Neural progenitor cell (in vitro differentiated cells): ENCODE measurements around the gene PDE6D. TPM values are rescaled to one million over a fixed set of nuclear protein-coding genes. Genes with fewer than 3 reads are reported as not detected.

Experiments
- DNase-seq: peaks from one replicate; pipeline ENCODE4 v3.0.0-alpha.2; 2016; ENCODE audit warnings: low spot score
- H2AFZ ChIP-seq: fragments of 200-600 bp; sonication (generic); replicated peaks from 2 replicates; pipeline ENCODE4 v1.6.1; 2016; ENCODE audit warnings: antibody characterized with exemption
- H3F3A ChIP-seq: fragments of 200-600 bp; sonication (generic); 2 replicates; pipeline ENCODE4 v1.6.1; 2016; ENCODE audit warnings: antibody characterized with exemption, low read depth
- H3K27ac ChIP-seq: fragments of 200-600 bp; sonication (generic); 2 replicates; pipeline ENCODE4 v1.5.1; 2016; ENCODE audit warnings: mild to moderate bottlenecking
- H3K27me3 ChIP-seq: fragments of 200-600 bp; sonication (generic); 2 replicates; pipeline ENCODE4 v1.6.1; 2016; ENCODE audit warnings: mild to moderate bottlenecking, moderate library complexity
- H3K36me3 ChIP-seq: fragments of 200-600 bp; sonication (generic); 2 replicates; pipeline ENCODE4 v1.5.1; 2016
- H3K4me1 ChIP-seq: fragments of 200-600 bp; sonication (generic); 2 replicates; pipeline ENCODE4 v1.6.1; 2016; ENCODE audit warnings: mixed run types
- H3K4me2 ChIP-seq: fragments of 200-600 bp; sonication (generic); 2 replicates; pipeline ENCODE4 v1.6.1; 2016
- H3K4me3 ChIP-seq: fragments of 200-600 bp; sonication (generic); 2 replicates; pipeline ENCODE4 v1.5.1; 2016
- H3K79me2 ChIP-seq: fragments of 200-600 bp; sonication (generic); 2 replicates; pipeline ENCODE4 v1.6.1; 2016; ENCODE audit warnings: low read depth
- H3K9ac ChIP-seq: fragments of 200-600 bp; sonication (generic); 2 replicates; pipeline ENCODE4 v1.6.1; 2016
- H3K9me3 ChIP-seq: fragments of 200-600 bp; sonication (generic); 2 replicates; pipeline ENCODE4 v1.5.1; 2016; ENCODE audit warnings: low read depth
- H4K20me1 ChIP-seq: fragments of 200-600 bp; sonication (generic); 2 replicates; pipeline ENCODE4 v1.6.1; 2016; ENCODE audit warnings: low read depth
- H3K27ac Mint-ChIP-seq: 3 replicates; pipeline ENCODE4 v1.8.0; 2021; ENCODE audit warnings: mixed read lengths
- H3K27me3 Mint-ChIP-seq: 2 replicates; pipeline ENCODE4 v1.8.0; 2022; ENCODE audit warnings: low read depth, mild to moderate bottlenecking, inconsistent platforms, moderate library complexity, mixed read lengths; ENCODE audit not compliant: insufficient read depth
- H3K36me3 Mint-ChIP-seq: 3 replicates; pipeline ENCODE4 v1.8.0; 2021; ENCODE audit warnings: mixed read lengths
- H3K4me1 Mint-ChIP-seq: 3 replicates; pipeline ENCODE4 v1.8.0; 2021; ENCODE audit warnings: mixed read lengths
- H3K4me3 Mint-ChIP-seq: 3 replicates; pipeline ENCODE4 v1.8.0; 2021; ENCODE audit warnings: mild to moderate bottlenecking, moderate library complexity, mixed read lengths
- H3K9me3 Mint-ChIP-seq: 3 replicates; pipeline ENCODE4 v1.8.0; 2020; ENCODE audit warnings: mixed read lengths
- EZH2 ChIP-seq: fragments of 200-600 bp; sonication (generic); IDR thresholded peaks from 2 replicates; pipeline ENCODE4 v1.6.1; 2017; ENCODE audit warnings: antibody characterized with exemption, mild to moderate bottlenecking, moderate library complexity
- EZH2phosphoT487 ChIP-seq: fragments of 200-600 bp; sonication (generic); IDR thresholded peaks from 2 replicates; pipeline ENCODE4 v1.6.1; 2017; ENCODE audit warnings: antibody characterized with exemption
- total RNA-seq: library from RNA; depleted of rRNA; stranded (reverse); fragments of >200 nt; gene quantifications from 2 replicates; pipeline ENCODE4 v1.2.3, GENCODE V29; 2015; ENCODE audit warnings: low replicate concordance
- TF ChIP-seq, protein P1 (sequence below): fragments of 200-600 bp; sonication (generic); IDR thresholded peaks from 2 replicates; pipeline ENCODE4 v1.5.1; 2017; ENCODE audit warnings: antibody characterized with exemption, mild to moderate bottlenecking

Gene PDE6D
- total RNA-seq, 1 donor from 2014 or later, result 52.6 TPM

DNA sequence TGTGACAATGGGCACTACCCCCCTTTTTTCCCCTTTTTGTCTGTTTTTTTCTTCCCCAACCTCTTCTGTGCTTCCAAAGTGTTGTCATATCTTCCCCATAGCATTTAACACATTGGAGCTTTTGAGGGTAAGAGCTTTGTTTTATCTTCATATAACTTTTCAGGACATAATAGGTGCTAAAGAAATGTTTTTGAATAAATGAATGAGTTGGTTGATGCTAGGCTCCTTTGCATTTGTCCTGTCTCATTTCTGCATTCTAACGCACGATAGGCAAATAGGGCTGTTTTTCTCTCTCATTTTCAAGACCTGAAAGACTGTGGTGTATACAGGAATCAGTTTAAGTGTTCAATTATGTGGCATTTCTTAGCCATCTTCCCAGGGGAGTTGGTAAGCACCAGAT lies 4.3 kb upstream of the PDE6D start:
- H3K9me3 ChIP-seq, result no peaks in the 10 kb centered on the region
- peak overlapping the region; percentile 99 for H3K27ac Mint-ChIP-seq
- peaks cover 4% of the 10 kb centered on the region for H3K36me3 Mint-ChIP-seq
- no peak overlapping the region for H2AFZ ChIP-seq
- peaks cover 28% of the 10 kb centered on the region for H3K4me1 ChIP-seq
- peak overlapping the region; percentile 90 for H3K4me3 ChIP-seq
- no peak for TF ChIP-seq EZH2
- TF ChIP-seq EZH2phosphoT487, result no peak
- TF ChIP-seq, protein P1, sequence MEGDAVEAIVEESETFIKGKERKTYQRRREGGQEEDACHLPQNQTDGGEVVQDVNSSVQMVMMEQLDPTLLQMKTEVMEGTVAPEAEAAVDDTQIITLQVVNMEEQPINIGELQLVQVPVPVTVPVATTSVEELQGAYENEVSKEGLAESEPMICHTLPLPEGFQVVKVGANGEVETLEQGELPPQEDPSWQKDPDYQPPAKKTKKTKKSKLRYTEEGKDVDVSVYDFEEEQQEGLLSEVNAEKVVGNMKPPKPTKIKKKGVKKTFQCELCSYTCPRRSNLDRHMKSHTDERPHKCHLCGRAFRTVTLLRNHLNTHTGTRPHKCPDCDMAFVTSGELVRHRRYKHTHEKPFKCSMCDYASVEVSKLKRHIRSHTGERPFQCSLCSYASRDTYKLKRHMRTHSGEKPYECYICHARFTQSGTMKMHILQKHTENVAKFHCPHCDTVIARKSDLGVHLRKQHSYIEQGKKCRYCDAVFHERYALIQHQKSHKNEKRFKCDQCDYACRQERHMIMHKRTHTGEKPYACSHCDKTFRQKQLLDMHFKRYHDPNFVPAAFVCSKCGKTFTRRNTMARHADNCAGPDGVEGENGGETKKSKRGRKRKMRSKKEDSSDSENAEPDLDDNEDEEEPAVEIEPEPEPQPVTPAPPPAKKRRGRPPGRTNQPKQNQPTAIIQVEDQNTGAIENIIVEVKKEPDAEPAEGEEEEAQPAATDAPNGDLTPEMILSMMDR, result no peak
- peaks cover 38% of the 10 kb centered on the region for H3K4me1 Mint-ChIP-seq
- H3K27ac ChIP-seq, result peak overlapping the region; percentile 92
- DNase-seq, result no peak
- peak overlapping the region; percentile 97 for H3K4me2 ChIP-seq
- H4K20me1 ChIP-seq, result peaks cover 26% of the 10 kb centered on the region
- H3K9ac ChIP-seq, result peak overlapping the region; percentile 78
- peaks cover 27% of the 10 kb centered on the region for H3F3A ChIP-seq
- peak overlapping the region; percentile 89 for H3K4me3 Mint-ChIP-seq
- peaks cover 7% of the 10 kb centered on the region for H3K36me3 ChIP-seq
- peaks cover 85% of the 10 kb centered on the region for H3K79me2 ChIP-seq
- H3K27me3 ChIP-seq, result no peaks in the 10 kb centered on the region
- peaks cover 4% of the 10 kb centered on the region for H3K27me3 Mint-ChIP-seq
- no peaks in the 10 kb centered on the region for H3K9me3 Mint-ChIP-seq

DNA sequence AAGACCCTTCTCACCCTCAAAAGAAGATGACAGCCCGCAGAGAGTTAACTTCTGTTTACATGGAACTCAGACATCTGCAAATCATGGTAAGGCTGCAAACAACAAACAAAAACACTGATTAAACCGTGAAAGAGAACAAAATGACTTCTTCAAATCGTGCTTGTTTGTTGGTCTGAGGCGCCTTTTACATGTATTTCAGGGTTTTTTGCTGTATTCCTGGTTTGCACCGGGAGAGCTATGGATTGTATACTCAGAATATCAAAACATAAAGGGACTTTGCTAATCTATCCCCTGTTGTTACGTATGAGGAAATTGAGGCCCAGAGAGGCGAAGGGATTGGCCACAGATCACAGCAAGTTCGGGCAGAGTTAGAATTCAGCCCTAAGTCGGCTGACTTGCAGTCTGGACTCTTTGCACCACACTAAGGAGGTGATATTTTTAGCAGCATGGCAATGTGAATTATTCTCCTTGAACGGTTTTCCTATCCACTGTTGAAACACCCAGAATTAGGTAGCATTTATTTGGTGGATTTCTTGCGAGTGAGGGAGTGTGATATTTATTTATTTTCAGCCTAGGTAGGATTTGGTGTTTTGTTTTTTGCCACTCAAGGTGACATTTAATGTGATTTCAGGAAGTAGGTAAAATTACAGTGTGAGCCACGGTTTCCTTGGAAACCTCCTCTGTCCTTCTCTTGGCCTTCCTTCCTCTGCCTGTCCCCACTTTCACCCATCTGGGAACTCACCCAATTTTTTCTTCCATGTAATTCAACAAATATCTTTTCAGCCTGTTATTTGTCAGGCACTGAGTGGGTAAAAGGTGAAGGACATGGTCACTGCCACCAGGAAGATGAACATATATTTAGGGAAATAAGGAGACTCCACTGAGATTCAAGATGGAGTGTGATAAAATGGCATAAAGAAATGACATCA lies 980 bp upstream of the PDE6D start:
- H3K36me3 ChIP-seq, result no peaks in the 10 kb centered on the region
- peak overlapping the region; percentile 80 for H3K4me3 ChIP-seq
- H3K9me3 Mint-ChIP-seq, result no peaks in the 10 kb centered on the region
- peaks cover 24% of the 10 kb centered on the region for H3K4me1 ChIP-seq
- H3K4me1 Mint-ChIP-seq, result peaks cover 40% of the 10 kb centered on the region
- H2AFZ ChIP-seq, result peak overlapping the region; percentile 90
- DNase-seq, result no peak
- no peak overlapping the region for H3K27ac ChIP-seq
- H3K9ac ChIP-seq, result peak overlapping the region; percentile 34
- peak overlapping the region; percentile 95 for H3K4me3 Mint-ChIP-seq
- TF ChIP-seq, protein P1, result no peak
- TF ChIP-seq EZH2, result no peak
- no peak for TF ChIP-seq EZH2phosphoT487
- H3F3A ChIP-seq, result peaks cover 27% of the 10 kb centered on the region
- peak overlapping the region; percentile 70 for H3K27ac Mint-ChIP-seq
- H3K27me3 Mint-ChIP-seq, result peaks cover 4% of the 10 kb centered on the region
- no peaks in the 10 kb centered on the region for H3K27me3 ChIP-seq
- H3K79me2 ChIP-seq, result peaks cover 81% of the 10 kb centered on the region
- no peaks in the 10 kb centered on the region for H3K9me3 ChIP-seq
- H3K36me3 Mint-ChIP-seq, result peaks cover 2% of the 10 kb centered on the region
- peaks cover 30% of the 10 kb centered on the region for H4K20me1 ChIP-seq
- H3K4me2 ChIP-seq, result peak overlapping the region; percentile 91

DNA sequence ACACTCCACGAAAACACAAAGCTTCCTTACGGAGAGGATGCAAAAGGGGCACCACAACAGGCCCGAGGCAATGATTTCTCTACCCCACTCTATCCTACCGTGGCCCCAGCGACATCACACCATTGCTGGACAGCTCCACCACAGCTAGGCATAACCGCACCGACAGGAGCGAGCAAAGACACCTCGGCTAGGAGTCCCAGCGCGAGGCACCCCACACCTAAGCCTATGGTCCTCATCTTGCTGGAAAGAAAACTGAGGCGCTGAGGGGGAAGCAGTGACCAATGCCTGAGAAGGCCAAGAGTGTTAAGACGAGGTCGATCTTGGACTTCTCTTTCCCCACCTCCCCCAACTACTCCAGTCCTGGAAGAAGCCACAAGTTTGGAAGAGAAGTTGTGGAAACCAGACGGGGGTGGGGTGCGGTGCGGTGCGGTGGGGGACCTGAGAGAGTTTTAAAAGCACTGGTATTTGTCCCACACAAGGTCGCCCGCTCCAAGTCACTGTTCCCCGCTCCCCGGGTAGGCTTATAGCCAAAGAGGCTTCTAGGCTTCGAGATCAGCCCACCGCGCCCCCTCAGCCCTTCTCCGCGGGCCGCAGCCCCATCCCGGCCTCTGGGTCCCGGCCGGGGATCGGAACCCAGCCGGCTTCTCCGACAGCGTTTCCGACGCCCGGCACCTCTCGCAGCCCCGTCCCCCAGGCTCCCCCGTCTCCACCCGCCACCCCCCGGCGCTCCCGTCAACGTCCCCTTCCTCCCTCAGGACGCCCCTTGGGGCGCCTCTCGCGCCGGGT lies 766 bp downstream of the PDE6D start:
- Mint-ChIP-seq H3K9me3 (no peaks in the 10 kb centered on the region), H3K27me3 (peaks cover 4% of the 10 kb centered on the region), H3K27ac (no peak overlapping the region), H3K4me1 (peaks cover 32% of the 10 kb centered on the region), H3K4me3 (peak overlapping the region; percentile 95), H3K36me3 (peaks cover 2% of the 10 kb centered on the region)
- Histone ChIP-seq H3K9me3 (no peaks in the 10 kb centered on the region), H4K20me1 (peaks cover 38% of the 10 kb centered on the region), H3K36me3 (no peaks in the 10 kb centered on the region), H3K79me2 (peaks cover 79% of the 10 kb centered on the region), H3K27me3 (no peaks in the 10 kb centered on the region), H3K27ac (no peak overlapping the region), H3K4me1 (peaks cover 16% of the 10 kb centered on the region), H3F3A (peaks cover 10% of the 10 kb centered on the region), H2AFZ (peak overlapping the region; percentile 94), H3K4me3 (peak overlapping the region; percentile 80), H3K9ac (peak overlapping the region; percentile 23), H3K4me2 (peak overlapping the region; percentile 91)
- peak; percentile 69 for DNase-seq
- no peak for TF ChIP-seq EZH2
- no peak for TF ChIP-seq EZH2phosphoT487
- TF ChIP-seq, protein P1, result no peak
